Gastrocnemius medialis (tissue), 4 donors: Measurements from ENCODE around the gene CIT. TPM values are rescaled to one million over a fixed set of nuclear protein-coding genes. Genes with fewer than 3 reads are reported as not detected.

Source experiments
- ATAC-seq, 2 donors: fragments of 150-250 bp; one replicate each; pipeline ENCODE4 v1.9.1; 2016
- DNase-seq, 2 donors: peaks; one replicate each; pipeline ENCODE4 v3.0.0-alpha.2; 2019
- H3K27ac ChIP-seq, 4 donors: fragments of 200-600 bp; sonication (generic); 1 replicate in 1 of 4; 2 replicates in 3 of 4; pipeline ENCODE4 v1.5.1; 2016 to 2018; ENCODE audit warnings: mild to moderate bottlenecking in 2 of 4, moderate library complexity in 1 of 4
- H3K27me3 ChIP-seq, 3 donors: fragments of 200-600 bp; sonication (generic) in 2 of 3; 1 replicate in 1 of 3; 2 replicates in 2 of 3; pipeline versions ENCODE4 v1.5.1 to v1.6.0; 2016 to 2019; ENCODE audit warnings: mild to moderate bottlenecking in 1 of 3, moderate library complexity in 1 of 3
- H3K36me3 ChIP-seq, 2 donors: fragments of 200-600 bp; sonication (generic) in 1 of 2; one replicate each; pipeline ENCODE4 v1.5.1; 2017 to 2018
- H3K4me1 ChIP-seq, 2 donors: fragments of 200-600 bp; sonication (generic) in 1 of 2; one replicate each; pipeline ENCODE4 v1.5.1; 2016 to 2017; ENCODE audit warnings: mild to moderate bottlenecking in 2 of 2
- H3K4me3 ChIP-seq, 4 donors: fragments of 200-600 bp; sonication (generic) in 3 of 4; 1 replicate in 1 of 4; 2 replicates in 3 of 4; pipeline ENCODE4 v1.5.1; 2016 to 2019; ENCODE audit warnings: mild to moderate bottlenecking in 2 of 4
- H3K9me3 ChIP-seq, 3 donors: fragments of 200-600 bp; sonication (generic) in 2 of 3; 1 replicate in 1 of 3; 2 replicates in 2 of 3; pipeline ENCODE4 v1.5.1; 2016 to 2019
- POLR2A ChIP-seq, 2 donors: fragments of 450-650 bp; IDR thresholded peaks; one replicate each; pipeline ENCODE4 v1.6.1; 2017; ENCODE audit warnings: antibody characterized with exemption in 2 of 2, mild to moderate bottlenecking in 2 of 2, moderate library complexity in 2 of 2
- in situ Hi-C, 4 donors: fragments of 200-750 bp; cut with MboI; loops; one replicate each; pipeline versions ENCODE4 v1.15.0 to v1.8.0; 2017; ENCODE audit warnings: low sequenced_read_pairs in 4 of 4
- intact Hi-C: fragments of 100-400 bp; cut with DNase I; formaldehyde crosslinking; loops from one replicate; pipeline ENCODE4 v1.15.1; 2023; ENCODE audit warnings: low total_unique reads
- total RNA-seq, 4 donors: library from RNA; depleted of rRNA; stranded (reverse); fragments of >200 nt; gene quantifications; one replicate each; pipeline versions ENCODE4 v1.1.0 to v1.2.3, GENCODE V29; 2016
- TF ChIP-seq, protein P1 (sequence below), 5 experiments: fragments of 450-650 bp in 3 of 5; fragments of 200-600 bp in 2 of 5; sonication (generic) in 2 of 5; IDR thresholded peaks in 4 of 5; conservative IDR thresholded peaks in 1 of 5; 1 replicate in 4 of 5; 2 replicates in 1 of 5; pipeline ENCODE4 v1.5.1; 2016 to 2019; ENCODE audit warnings: antibody characterized with exemption in 5 of 5, mild to moderate bottlenecking in 3 of 5, moderate library complexity in 3 of 5

Gene CIT
- total RNA-seq, 4 donors from 2014 or later: 0.05 to 4.0 (median 1.5) TPM

DNA sequence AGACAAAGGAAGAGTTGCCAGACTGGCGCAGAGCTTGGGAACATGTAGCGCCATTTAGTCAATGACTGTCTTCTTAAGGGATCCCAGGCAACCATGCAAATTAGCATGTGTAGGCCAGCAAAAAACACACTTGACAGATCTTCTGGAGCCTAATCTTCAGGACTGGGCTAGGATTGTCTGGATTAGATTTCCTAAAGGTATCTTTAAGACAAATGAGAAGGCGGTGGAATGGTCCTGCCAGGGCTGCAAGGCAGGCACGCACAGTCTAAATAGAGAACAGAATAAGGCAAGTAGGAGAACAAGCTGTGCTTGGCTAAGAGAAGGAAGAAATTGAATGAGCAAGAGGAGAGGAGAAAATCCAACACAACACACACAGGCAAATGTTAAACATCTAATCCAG lies 80.0 kb downstream of the CIT start:
- intact Hi-C loops (no loop called here), in situ Hi-C loops (no loop called here)
- Histone ChIP-seq H3K27me3 (no peaks in the 10 kb centered on the region), H3K4me1 (no peaks in the 10 kb centered on the region), H3K9me3 (no peaks in the 10 kb centered on the region), H3K4me3 (no peak overlapping the region), H3K27ac (no peak overlapping the region), H3K36me3 (no peaks in the 10 kb centered on the region)
- no peak for ATAC-seq
- no peak for DNase-seq
- TF ChIP-seq, protein P1, sequence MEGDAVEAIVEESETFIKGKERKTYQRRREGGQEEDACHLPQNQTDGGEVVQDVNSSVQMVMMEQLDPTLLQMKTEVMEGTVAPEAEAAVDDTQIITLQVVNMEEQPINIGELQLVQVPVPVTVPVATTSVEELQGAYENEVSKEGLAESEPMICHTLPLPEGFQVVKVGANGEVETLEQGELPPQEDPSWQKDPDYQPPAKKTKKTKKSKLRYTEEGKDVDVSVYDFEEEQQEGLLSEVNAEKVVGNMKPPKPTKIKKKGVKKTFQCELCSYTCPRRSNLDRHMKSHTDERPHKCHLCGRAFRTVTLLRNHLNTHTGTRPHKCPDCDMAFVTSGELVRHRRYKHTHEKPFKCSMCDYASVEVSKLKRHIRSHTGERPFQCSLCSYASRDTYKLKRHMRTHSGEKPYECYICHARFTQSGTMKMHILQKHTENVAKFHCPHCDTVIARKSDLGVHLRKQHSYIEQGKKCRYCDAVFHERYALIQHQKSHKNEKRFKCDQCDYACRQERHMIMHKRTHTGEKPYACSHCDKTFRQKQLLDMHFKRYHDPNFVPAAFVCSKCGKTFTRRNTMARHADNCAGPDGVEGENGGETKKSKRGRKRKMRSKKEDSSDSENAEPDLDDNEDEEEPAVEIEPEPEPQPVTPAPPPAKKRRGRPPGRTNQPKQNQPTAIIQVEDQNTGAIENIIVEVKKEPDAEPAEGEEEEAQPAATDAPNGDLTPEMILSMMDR (IDR thresholded peaks at IDR 0.05 in 4 of 5, conservative IDR thresholded peaks at IDR 0.05 in 1 of 5): no peak
- TF ChIP-seq POLR2A (IDR thresholded peaks at IDR 0.05): no peak

DNA sequence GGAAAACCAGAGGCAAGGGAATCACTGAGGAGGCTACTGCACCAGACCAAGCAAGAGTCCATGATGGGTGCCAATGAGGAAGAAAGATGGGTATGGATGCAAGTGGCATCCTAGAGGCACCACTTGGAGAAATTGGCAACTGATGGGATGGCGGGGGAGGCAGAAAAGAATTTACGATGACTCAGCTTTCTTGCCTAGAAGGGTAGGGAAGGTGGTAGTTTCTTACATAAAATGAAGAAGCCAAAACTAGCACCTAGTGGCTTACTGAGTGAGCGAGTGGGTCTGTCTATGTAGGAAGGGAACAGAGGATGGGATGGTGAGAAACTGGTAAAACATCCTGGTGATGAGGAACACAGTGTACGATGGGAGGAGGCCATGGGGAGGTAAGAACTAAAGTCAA lies 80.8 kb downstream of the CIT start:
- intact Hi-C loops (no loop called here), in situ Hi-C loops (no loop called here)
- ATAC-seq: no peak
- Histone ChIP-seq H3K4me3 (no peak overlapping the region), H3K36me3 (no peaks in the 10 kb centered on the region), H3K27ac (no peak overlapping the region), H3K9me3 (no peaks in the 10 kb centered on the region), H3K27me3 (no peaks in the 10 kb centered on the region), H3K4me1 (no peaks in the 10 kb centered on the region)
- TF ChIP-seq, protein P1 (IDR thresholded peaks at IDR 0.05 in 4 of 5, conservative IDR thresholded peaks at IDR 0.05 in 1 of 5): no peak
- TF ChIP-seq POLR2A (IDR thresholded peaks at IDR 0.05): no peak
- no peak for DNase-seq

DNA sequence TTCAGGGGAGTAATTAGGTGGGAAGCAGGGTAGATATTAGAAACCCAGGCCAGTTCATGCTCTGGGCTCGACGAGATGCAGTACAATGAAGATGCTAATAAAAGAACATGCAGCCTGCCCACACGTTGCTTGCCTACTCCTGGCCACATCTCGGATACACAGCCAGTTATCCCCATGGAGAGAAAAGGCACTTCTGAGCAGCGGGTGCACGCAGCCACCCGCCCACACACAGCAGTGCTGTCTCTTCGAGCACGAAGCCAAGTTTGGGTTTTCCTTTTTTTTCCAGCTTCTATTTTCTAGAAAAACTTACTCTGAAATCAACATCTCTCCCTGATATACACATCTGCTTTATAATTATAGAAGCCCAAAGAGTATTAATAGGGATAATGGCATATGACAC lies 85.7 kb downstream of the CIT start:
- TF ChIP-seq, protein P1 (IDR thresholded peaks at IDR 0.05 in 4 of 5, conservative IDR thresholded peaks at IDR 0.05 in 1 of 5): no peak
- no peak for TF ChIP-seq POLR2A (IDR thresholded peaks at IDR 0.05)
- no peak for ATAC-seq
- in situ Hi-C loops (no loop called here), intact Hi-C loops (no loop called here)
- H3K36me3 ChIP-seq: no peaks in the 10 kb centered on the region
- H3K27ac ChIP-seq: no peak overlapping the region
- H3K4me3 ChIP-seq: no peak overlapping the region
- no peak for DNase-seq
- H3K27me3 ChIP-seq: no peaks in the 10 kb centered on the region
- H3K4me1 ChIP-seq: no peaks in the 10 kb centered on the region
- no peaks in the 10 kb centered on the region for H3K9me3 ChIP-seq

DNA sequence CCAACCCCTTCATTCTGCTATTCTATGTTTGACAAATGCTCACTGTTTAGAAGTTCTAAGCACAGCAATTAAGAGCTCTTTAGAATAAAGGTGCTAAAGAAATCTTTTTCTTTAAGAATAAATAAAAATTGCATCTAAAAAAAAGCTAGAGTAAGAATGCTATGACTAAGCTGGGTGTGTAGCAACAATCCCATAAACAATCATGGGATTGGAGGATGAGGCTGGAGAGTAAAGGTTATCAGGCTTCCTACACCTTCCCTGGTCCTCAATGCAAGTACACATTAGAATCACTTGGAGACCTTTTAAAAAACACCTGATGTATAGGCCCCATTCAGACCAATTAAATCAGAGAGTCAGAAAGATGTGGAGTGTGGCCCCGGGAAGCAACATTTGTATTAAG lies 88.3 kb downstream of the CIT start:
- Histone ChIP-seq H3K36me3 (no peaks in the 10 kb centered on the region), H3K9me3 (no peaks in the 10 kb centered on the region), H3K27me3 (no peaks in the 10 kb centered on the region), H3K27ac (no peak overlapping the region), H3K4me3 (no peak overlapping the region), H3K4me1 (no peaks in the 10 kb centered on the region)
- in situ Hi-C loops (no loop called here), intact Hi-C loops (no loop called here)
- no peak for DNase-seq
- TF ChIP-seq, protein P1 (IDR thresholded peaks at IDR 0.05 in 4 of 5, conservative IDR thresholded peaks at IDR 0.05 in 1 of 5): no peak
- no peak for TF ChIP-seq POLR2A (IDR thresholded peaks at IDR 0.05)
- no peak for ATAC-seq

DNA sequence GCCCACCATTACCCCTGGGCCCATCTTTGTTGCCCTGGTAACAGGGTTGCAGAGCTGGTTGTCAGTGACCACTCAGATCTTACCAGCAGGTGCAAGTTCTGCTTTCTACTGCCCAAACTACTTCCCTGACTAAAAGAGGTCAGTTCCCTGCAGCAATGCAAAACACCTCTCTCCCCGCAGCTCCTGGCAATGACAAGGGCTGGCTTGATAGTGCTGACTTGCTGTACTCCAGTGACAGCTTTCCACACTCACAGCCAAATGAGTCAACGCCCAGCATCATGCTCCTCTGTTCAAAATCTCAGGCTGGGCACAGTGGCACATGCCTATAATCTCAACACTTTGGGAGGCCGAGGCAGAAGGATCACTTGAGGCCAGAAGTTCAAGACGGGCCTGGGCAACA lies 90.6 kb downstream of the CIT start:
- H3K9me3 ChIP-seq: no peaks in the 10 kb centered on the region
- DNase-seq (no peak), ATAC-seq (no peak)
- H3K27ac ChIP-seq: no peak overlapping the region
- no peak for TF ChIP-seq POLR2A (IDR thresholded peaks at IDR 0.05)
- TF ChIP-seq, protein P1 (IDR thresholded peaks at IDR 0.05 in 4 of 5, conservative IDR thresholded peaks at IDR 0.05 in 1 of 5): no peak
- no peak overlapping the region for H3K4me3 ChIP-seq
- H3K4me1 ChIP-seq: no peaks in the 10 kb centered on the region
- H3K36me3 ChIP-seq: no peaks in the 10 kb centered on the region
- intact Hi-C loops: no loop called here
- in situ Hi-C loops: no loop called here
- H3K27me3 ChIP-seq: no peaks in the 10 kb centered on the region
